T-helper 1 cell treated with Interleukin-12 subunit alpha and Interleukin-12 subunit beta and Interleukin-4 antibody, amounts not matched to agents 30 μg/mL and 1 μg/mL, for 36 hours (primary cell): ENCODE measurements around the gene DLX5.
A peak's percentile ranks its signal among the peaks of the same experiment; 100 is the strongest.

Experiments
- H3K27ac Mint-ChIP-seq: one replicate; pipeline ENCODE4 v1.8.0; 2021; ENCODE audit warnings: mild to moderate bottlenecking, mixed read lengths
- H3K27me3 Mint-ChIP-seq: one replicate; pipeline ENCODE4 v1.8.0; 2021; ENCODE audit warnings: low read depth, mixed read lengths
- H3K36me3 Mint-ChIP-seq: one replicate; pipeline ENCODE4 v1.8.0; 2021; ENCODE audit warnings: low read depth, mixed read lengths
- H3K4me1 Mint-ChIP-seq: one replicate; pipeline ENCODE4 v1.8.0; 2021; ENCODE audit warnings: low read depth, mixed read lengths
- H3K4me3 Mint-ChIP-seq: one replicate; pipeline ENCODE4 v1.8.0; 2021; ENCODE audit warnings: mild to moderate bottlenecking, moderate library complexity, mixed read lengths
- H3K9me3 Mint-ChIP-seq: one replicate; pipeline ENCODE4 v1.8.0; 2021; ENCODE audit warnings: mixed read lengths

Gene DLX5

DNA sequence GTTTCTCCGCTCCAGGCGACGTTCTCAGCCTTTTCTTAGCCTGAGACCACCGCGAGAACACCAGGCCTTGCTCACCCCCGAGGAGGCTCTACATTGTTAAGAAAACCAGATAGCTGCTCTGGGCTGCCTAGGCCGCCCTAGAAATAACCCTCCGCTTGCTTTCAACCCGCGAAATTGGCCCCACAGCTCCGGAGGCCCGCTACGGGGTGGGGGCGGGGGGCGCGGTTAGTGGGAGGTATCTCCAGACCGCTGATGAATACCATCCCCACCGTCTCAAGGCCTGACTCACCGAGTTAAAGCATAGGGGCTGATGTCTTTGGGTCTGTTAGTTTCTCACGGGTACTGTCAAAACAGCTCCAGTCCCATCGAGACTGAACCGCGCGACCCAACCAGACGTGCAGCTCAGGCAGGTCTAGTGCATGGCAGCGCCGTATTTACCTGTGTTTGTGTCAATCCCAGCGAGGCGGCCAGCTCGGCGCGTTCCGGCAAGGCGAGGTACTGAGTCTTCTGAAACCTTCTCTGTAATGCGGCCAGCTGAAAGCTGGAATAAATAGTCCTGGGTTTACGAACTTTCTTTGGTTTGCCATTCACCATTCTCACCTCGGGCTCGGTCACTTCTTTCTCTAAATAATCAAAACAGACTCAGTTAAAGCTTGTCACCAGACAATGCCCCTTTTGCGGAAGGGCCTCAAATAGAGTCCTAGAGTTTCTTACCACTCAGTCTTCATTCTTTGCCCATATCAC lies 2.7 kb downstream of the DLX5 start:
- Mint-ChIP-seq H3K4me3 (no peak overlapping the region), H3K36me3 (peaks cover 6% of the 10 kb centered on the region), H3K27me3 (peaks cover 95% of the 10 kb centered on the region), H3K4me1 (peaks cover 21% of the 10 kb centered on the region), H3K9me3 (no peaks in the 10 kb centered on the region), H3K27ac (peak overlapping the region; percentile 70)

DNA sequence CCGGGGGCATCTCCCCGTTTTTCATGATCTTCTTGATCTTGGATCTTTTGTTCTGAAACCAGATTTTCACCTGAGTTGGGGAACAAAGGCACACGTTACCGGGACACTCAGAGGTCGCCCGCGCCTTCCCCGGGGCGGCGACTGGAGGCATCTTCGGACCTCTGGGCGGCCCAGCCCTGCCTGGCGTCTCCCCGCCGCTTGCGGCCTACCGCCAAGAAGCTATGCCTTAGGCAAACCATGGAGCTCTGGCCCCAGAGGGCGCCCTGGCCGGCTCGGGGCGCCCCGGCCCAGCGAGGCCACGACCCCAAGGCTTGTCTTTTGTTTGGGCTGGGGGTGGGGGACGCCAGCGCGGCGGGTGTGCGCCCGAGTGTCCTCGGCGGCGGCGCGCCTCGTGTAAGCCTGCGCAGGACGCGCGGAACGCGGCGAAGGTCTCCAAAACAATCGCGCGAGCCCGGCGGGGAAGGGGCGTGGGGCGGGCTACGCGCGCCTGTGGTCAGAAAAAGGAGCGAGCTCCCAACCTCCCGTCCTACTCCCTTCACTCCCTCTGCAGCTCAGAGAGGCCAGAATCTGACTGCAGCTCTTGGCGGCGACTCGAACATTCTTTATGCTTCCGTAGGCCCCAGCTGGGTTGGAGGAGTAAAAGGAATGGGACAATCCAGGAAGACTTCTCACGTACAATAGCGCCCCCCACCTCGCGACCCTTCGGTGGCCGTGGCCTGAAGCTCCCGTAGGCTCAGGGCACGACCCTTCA lies 3.5 kb downstream of the DLX5 start:
- H3K9me3 Mint-ChIP-seq = no peaks in the 10 kb centered on the region
- H3K4me3 Mint-ChIP-seq = no peak overlapping the region
- peaks cover 95% of the 10 kb centered on the region for H3K27me3 Mint-ChIP-seq
- H3K4me1 Mint-ChIP-seq = peaks cover 13% of the 10 kb centered on the region
- H3K27ac Mint-ChIP-seq = peak overlapping the region; percentile 45
- H3K36me3 Mint-ChIP-seq = peaks cover 6% of the 10 kb centered on the region

DNA sequence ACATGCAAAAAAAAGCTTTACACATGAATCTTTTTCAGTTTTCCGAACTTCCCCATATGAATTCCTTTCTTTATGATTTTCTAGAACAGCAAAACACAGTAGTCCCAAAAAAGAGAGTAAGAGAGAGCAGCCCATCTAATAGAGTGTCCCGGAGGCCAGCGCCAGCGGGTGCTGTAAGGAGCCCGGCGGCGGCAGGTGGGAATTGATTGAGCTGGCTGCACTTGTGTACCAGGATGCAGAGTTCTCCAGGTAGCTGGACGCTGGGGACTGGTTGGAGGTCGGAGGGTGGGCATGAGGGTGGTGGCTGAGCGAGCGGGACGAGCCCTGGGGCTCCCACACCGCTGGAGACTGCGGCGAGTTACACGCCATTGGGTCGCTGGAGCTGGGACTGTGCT lies 4.0 kb downstream of the DLX5 start:
- H3K27ac Mint-ChIP-seq = no peak overlapping the region
- H3K9me3 Mint-ChIP-seq = no peaks in the 10 kb centered on the region
- H3K27me3 Mint-ChIP-seq = peaks cover 95% of the 10 kb centered on the region
- peaks cover 6% of the 10 kb centered on the region for H3K36me3 Mint-ChIP-seq
- peaks cover 10% of the 10 kb centered on the region for H3K4me1 Mint-ChIP-seq
- H3K4me3 Mint-ChIP-seq = no peak overlapping the region

DNA sequence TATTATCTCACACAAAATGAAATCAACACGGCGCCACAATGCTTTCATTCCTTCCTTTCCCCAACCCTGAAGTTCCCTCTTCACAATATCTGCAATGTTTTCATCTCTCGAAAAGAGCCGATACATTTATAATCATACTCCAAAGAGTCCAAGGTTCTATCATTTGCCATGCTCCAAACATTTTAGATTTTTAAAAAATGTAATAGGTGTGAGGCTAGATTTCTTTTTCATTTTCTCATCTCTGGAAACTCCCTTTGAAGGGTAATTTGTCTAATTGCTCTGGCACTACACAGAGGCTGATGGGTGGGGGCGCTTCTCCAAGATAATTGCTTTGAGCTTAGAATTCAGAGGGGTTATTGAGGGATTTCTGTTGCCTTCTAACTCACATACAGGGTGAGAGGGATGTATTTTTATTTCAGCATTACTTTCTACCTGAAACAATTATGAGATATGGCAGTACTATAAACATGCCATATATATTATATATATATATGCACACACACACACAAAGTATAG lies 4.9 kb downstream of the DLX5 start:
- no peak overlapping the region for H3K27ac Mint-ChIP-seq
- H3K4me1 Mint-ChIP-seq = peaks cover 10% of the 10 kb centered on the region
- peaks cover 95% of the 10 kb centered on the region for H3K27me3 Mint-ChIP-seq
- no peaks in the 10 kb centered on the region for H3K9me3 Mint-ChIP-seq
- peaks cover 6% of the 10 kb centered on the region for H3K36me3 Mint-ChIP-seq
- no peak overlapping the region for H3K4me3 Mint-ChIP-seq

DNA sequence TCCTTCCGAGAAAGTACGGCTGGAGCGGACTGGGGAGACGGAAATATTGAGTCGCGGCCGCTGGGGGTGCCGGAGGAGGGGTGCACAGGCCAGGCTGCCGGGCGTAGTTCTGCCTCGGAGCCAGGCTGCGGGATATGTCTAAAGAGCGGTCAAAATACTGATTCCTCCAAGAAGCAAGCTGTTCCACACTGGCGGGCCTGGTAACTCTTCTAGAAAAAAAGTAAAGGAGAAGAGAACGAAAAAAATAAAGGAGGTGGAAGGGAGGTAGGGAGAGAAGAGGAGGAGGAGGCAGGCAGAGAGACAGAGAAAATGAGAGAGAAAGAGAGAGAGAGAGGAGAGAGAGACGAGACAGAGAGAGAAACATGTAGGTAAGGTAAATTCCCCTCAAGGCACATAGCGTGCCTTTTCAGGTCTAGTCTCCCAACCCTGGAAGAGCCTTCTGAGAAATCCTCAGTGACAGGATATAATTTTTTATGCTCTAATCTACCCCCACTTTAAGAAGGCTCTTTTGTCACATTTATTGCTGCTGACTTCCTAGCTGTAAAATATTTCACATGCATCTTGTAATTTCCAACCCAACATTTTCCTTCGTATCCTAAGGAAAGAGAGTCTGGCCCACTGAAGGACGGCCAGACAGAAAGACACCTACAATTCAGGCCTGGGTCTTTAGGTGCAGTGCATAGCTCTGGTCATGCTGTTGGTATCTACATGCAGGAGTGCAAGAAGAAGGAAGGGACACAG lies 5.7 kb downstream of the DLX5 start:
- Mint-ChIP-seq H3K4me3 (no peak overlapping the region), H3K9me3 (no peaks in the 10 kb centered on the region), H3K4me1 (peaks cover 5% of the 10 kb centered on the region), H3K27me3 (peaks cover 95% of the 10 kb centered on the region), H3K36me3 (peaks cover 3% of the 10 kb centered on the region), H3K27ac (no peak overlapping the region)

- Mint-ChIP-seq H3K27me3 (peaks cover 95% of the 10 kb centered on the region), H3K9me3 (no peaks in the 10 kb centered on the region), H3K36me3 (peaks cover 3% of the 10 kb centered on the region), H3K4me3 (no peak overlapping the region), H3K27ac (no peak overlapping the region), H3K4me1 (peaks cover 5% of the 10 kb centered on the region)
Measured at GRCh38 chr7:97018126-97018601, 6.5 kb downstream of the DLX5 start.

DNA sequence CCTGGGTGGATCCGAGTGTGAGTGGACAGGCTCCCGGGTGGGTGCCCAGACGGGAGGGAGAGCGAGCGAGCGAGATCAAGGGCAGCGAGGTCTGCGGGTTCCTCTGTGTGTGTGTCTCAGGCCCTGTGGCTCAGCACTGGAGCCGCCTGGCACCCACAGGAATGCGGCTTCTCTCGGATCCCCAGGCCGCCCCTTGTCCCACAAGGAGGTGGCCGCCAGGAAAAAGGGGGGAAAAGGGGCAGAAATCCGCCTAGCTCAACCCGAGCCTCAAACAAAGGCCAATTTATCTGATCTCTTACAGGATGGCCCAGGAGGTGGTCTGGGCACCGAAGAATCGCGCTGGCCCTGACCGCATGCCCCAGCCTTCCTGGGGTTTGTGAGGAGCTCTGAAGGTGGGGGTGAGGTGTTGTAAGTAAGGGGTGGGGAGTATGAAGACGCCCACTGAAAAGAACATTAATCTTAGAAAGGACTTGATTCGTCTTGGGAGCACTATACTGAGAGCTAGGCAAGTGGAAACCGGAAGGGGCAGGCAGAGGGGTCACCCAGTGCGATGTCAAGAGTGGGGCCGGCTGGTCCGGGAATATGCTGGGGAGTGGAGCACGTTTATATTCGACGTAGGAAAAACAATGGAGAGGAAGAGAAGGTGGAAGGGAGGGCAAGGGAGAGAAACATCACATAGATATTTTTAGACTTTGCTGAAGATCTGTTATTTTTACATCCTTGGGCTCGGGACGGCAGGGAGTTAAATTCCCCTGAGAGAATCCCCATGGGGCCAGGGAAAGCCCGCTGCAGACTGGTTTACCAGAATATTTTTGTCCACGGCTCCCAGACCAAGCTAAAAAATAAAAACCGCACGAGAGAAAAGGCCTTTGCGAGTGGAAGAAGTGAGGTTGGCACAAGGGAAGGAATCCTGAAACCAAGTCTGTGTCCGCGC lies 7.2 kb downstream of the DLX5 start:
- peak overlapping the region; percentile 81 for H3K27ac Mint-ChIP-seq
- H3K36me3 Mint-ChIP-seq = peaks cover 3% of the 10 kb centered on the region
- peaks cover 95% of the 10 kb centered on the region for H3K27me3 Mint-ChIP-seq
- H3K4me1 Mint-ChIP-seq = peaks cover 3% of the 10 kb centered on the region
- no peak overlapping the region for H3K4me3 Mint-ChIP-seq
- H3K9me3 Mint-ChIP-seq = no peaks in the 10 kb centered on the region

DNA sequence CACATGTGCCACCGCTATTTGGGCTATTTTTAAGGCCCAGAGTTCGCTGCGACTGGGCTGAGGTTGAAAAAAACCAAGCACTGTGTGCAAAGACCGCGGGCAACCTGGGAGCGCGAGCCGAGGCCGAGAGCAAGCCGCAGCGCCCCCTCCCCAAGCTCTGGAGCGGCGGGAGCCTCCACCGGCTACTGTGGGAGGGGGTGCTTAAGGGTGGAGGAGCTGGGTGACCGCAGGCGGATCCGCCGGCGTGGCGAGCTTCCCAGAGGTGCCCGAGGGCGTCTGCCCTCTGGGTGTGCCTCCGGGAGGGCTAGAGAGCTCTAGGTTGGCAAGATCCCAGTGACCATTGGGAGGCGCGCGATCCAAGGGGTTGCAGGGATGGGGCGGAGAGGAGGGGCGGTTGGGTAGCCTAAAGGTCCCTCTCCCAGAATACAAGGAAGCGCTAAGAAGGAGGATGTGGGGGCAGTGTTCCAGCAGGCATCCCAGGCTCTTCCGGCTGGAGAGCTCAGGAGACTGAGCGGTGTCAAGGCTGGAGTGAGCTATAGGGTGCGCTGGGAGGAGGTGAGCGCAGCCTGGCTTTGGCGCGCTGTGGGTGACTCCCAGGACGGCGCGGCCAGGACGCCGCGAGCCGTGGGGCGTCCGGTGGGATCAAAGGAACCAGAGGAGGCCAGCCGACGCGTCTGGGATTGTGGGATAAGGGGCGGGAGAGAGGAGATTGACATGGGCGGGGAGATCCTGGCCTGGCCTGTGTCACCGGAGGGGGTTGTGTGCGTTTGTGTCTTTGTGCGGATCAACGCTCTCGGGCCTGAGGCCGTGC lies 8.0 kb downstream of the DLX5 start:
- Mint-ChIP-seq H3K4me1 (no peaks in the 10 kb centered on the region), H3K27ac (peak overlapping the region; percentile 57), H3K36me3 (no peaks in the 10 kb centered on the region), H3K9me3 (peaks cover under 1% of the 10 kb centered on the region), H3K4me3 (no peak overlapping the region), H3K27me3 (peaks cover 94% of the 10 kb centered on the region)

DNA sequence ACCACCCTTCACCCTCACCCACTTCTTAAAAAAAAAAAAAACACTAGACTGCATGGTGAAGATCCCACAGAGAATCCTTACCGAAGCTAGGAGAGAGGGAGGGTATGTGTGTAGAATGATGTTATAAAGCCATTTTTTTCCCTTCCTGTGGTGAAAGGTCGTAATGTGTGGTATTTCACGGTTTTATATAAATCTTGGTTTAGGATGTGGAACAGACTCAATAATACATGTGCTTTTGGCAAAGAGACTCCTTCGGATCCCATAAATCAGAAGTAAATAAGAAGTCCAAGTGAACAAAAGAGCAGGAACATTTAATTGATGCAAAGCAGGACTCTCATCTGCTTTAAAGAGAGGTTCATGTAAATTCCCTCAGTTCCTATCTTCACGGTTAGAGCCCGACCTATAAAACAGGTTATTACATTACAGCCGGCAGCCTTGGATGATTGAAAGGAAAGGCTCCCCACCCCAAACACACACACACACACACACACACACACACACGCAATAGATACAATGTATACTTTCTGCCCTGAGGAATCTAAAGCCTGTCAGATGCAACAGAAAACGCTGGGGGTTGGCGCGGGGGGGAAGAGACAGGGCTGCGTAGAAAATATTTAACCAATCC lies 8.8 kb downstream of the DLX5 start:
- Mint-ChIP-seq H3K36me3 (no peaks in the 10 kb centered on the region), H3K27me3 (peaks cover 99% of the 10 kb centered on the region), H3K4me3 (no peak overlapping the region), H3K4me1 (no peaks in the 10 kb centered on the region), H3K27ac (no peak overlapping the region), H3K9me3 (peaks cover 3% of the 10 kb centered on the region)

- Mint-ChIP-seq H3K27ac (no peak overlapping the region), H3K36me3 (no peaks in the 10 kb centered on the region), H3K9me3 (peaks cover 3% of the 10 kb centered on the region), H3K27me3 (peaks cover 98% of the 10 kb centered on the region), H3K4me1 (no peaks in the 10 kb centered on the region), H3K4me3 (no peak overlapping the region)
Measured at GRCh38 chr7:97015279-97015678, 9.4 kb downstream of the DLX5 start.

- H3K9me3 Mint-ChIP-seq = peaks cover 3% of the 10 kb centered on the region
- peaks cover 98% of the 10 kb centered on the region for H3K27me3 Mint-ChIP-seq
- no peaks in the 10 kb centered on the region for H3K36me3 Mint-ChIP-seq
- H3K27ac Mint-ChIP-seq = no peak overlapping the region
- H3K4me3 Mint-ChIP-seq = no peak overlapping the region
- H3K4me1 Mint-ChIP-seq = no peaks in the 10 kb centered on the region
Measured at GRCh38 chr7:97014145-97014750, 10.4 kb downstream of the DLX5 start.

- Mint-ChIP-seq H3K9me3 (peaks cover 3% of the 10 kb centered on the region), H3K4me3 (no peak overlapping the region), H3K36me3 (no peaks in the 10 kb centered on the region), H3K4me1 (no peaks in the 10 kb centered on the region), H3K27me3 (peaks cover 97% of the 10 kb centered on the region), H3K27ac (no peak overlapping the region)
Measured at GRCh38 chr7:97013845-97014134, 10.8 kb downstream of the DLX5 start.
